ENCODE data around the gene KPRP.

The KPRP gene

DNA sequence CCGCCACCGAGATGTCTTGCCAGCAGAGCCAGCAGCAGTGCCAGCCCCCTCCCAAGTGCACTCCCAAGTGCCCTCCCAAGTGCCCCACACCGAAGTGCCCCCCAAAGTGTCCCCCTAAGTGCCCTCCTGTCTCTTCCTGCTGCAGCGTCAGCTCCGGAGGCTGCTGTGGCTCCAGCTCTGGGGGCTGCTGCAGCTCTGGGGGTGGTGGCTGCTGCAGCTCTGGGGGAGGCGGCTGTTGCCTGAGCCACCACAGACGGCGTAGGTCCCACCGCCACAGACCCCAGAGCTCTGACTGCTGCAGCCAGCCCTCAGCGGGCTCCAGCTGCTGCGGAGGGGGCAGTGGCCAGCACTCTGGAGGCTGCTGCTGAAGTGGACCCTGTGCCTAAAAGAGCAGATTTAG is 18.5 kb downstream of the KPRP start:
- no peak for DNase-seq

- no peak for DNase-seq
Observed at GRCh38 chr1:152777510-152778137, 19.8 kb downstream of the KPRP start.

DNA sequence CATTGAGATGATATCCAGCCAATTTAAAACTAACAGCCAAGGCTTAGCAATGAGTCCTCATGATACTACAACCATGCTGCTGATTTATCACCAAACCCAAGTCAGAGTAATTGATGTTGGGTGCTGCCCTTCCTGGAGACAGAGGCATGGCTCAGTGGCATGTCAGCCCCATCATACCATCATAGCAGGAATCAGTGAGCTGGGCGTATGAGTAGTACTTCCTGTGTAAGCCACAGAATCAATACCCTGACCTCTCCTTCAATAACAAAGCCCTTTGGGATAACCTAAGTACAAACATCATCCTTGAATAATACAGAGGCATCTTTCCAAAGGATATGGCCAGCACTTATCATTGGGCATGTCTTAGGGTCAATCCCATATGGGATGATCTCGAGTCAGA is 25.3 kb downstream of the KPRP start:
- DNase-seq, result no peak

DNA sequence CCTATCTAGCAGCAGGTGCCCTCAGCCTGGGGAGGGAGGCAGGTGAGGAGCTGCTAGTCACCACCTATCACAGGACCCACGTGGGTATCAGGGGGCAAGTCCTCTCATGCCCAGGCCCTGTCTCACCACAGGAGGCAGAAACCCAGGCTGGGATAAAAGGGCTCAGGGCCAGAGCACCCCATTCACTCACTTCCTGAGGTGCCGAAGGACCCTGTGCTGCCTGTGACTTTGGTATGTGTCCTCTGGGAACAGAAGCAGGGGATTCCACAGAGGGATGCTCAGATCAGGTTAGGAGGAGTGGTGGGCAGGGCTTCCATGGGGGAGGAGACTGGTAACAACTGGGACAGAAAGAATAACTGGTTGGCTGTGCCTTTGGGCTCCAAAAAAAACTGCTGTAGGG is 28.3 kb downstream of the KPRP start, which contains the start of gene LCE1E:
LCE1E (plus strand) TSS at position 181 of the 400 bp plus-strand sequence. CDS start 1,043 bp downstream, outside the sequence.
- no peak for DNase-seq

GRCh38 chr1:152795686-152796085 is 37.9 kb downstream of the KPRP start:
- DNase-seq, result no peak

- no peak for DNase-seq
Observed at GRCh38 chr1:152796421-152796820, 38.6 kb downstream of the KPRP start, which contains the start of gene LCE1D. TSS of gene LCE1D (plus strand) at chr1:152796721. CDS start at chr1:152797795, 1,074 bp downstream.

DNA sequence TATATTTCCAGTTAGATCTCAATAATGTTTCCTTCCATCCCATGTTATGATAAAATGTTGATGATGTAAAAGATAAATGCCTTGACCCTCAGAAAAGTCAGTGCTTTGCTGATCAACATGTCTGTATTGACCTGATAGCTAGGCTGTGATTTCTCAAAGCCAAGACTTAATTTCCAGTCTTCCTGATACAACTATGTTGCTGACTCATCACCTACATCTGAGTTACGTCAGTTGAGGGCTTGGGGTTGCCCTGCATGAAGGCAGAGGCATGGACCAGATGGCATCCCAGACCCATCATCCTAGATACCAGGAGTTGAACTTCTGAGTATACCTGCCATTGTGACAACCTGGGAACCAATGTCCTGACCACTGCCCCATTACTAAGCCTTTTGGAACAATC is 43.5 kb downstream of the KPRP start:
- no peak for DNase-seq

DNA sequence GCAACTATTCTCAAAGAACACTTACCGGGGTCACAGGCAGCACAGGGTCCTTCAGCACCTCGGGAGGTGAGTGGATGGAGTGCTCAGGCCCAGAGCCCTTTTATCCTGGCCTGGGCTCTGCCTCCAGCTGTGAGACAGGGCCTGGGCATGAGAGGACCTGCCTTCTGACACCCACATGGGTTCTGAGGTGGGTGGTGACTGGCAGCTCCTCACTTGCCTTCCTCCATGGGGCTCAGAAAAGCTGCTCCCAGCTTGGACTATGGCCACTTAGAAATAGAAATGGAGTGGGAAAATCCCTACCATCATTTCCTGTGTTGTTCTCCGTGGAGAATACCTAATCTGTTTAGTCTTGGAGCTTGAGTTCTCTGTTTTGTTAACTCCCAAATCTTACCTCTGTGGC is 48.8 kb downstream of the KPRP start, which contains the start of gene LCE1C:
LCE1C (minus strand) TSS at position 76 of the 400 bp plus-strand sequence. CDS start 1,173 bp downstream, outside the sequence.
- no peak for DNase-seq

DNA sequence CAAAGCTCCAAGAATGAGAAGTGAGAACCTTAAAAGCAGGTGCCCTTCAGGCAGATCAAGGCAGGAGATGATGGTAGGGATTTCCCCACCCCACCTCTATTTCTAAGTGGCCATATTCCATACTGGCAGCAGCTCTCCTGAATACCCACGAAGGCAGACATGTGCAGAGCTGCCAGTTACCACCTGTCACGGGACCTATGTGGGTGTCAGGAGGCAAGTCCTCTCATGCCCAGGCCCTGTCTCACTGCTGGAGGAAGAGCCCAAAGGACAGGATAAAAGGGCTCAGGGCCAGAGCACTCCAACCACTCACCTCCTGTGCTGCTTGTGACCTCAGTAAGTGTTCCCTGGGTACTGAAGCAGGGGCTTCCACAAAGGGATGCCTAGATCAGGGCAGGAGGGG is 53.2 kb downstream of the KPRP start:
- DNase-seq, result no peak

Data from fibroblast of skin of abdomen (primary cell).